Prostate gland (tissue), 2 donors: Measurements from ENCODE around the gene CCDC92B. TPM values are rescaled to one million over a fixed set of nuclear protein-coding genes. Genes with fewer than 3 reads are reported as not detected.

Experiments used
- DNase-seq: peaks from one replicate; pipeline ENCODE4 v3.0.0-alpha.2; 2019; ENCODE audit warnings: low spot score
- H3K27ac ChIP-seq, 2 donors: fragments of 200-600 bp; sonication (generic); 2 replicates each; pipeline ENCODE4 v1.5.1; 2017 to 2019
- H3K27me3 ChIP-seq: fragments of 200-600 bp; sonication (generic); replicated peaks from 2 replicates; pipeline ENCODE4 v1.5.1; 2019; ENCODE audit not compliant: insufficient read depth
- H3K36me3 ChIP-seq, 2 donors: fragments of 200-600 bp; sonication (generic); 1 replicate in 1 of 2; 2 replicates in 1 of 2; pipeline versions ENCODE4 v1.5.1 to v1.8.1; 2017 to 2019
- H3K4me1 ChIP-seq: fragments of 200-600 bp; sonication (generic); replicated peaks from 2 replicates; pipeline ENCODE4 v1.5.1; 2019
- H3K4me3 ChIP-seq, 2 donors: fragments of 200-600 bp; sonication (generic); 2 replicates each; pipeline ENCODE4 v1.5.1; 2017 to 2019
- H3K9me3 ChIP-seq: fragments of 200-600 bp; sonication (generic); 2 replicates; pipeline ENCODE4 v1.5.1; 2017
- CTCF ChIP-seq, 4 experiments: fragments of 200-600 bp in 2 of 4; fragments of 450-650 bp in 2 of 4; sonication (generic) in 2 of 4; IDR thresholded peaks; 1 replicate in 3 of 4; 2 replicates in 1 of 4; pipeline ENCODE4 v1.5.1; 2016 to 2019; ENCODE audit warnings: antibody characterized with exemption in 4 of 4, mild to moderate bottlenecking in 2 of 4, moderate library complexity in 2 of 4
- POLR2A ChIP-seq: fragments of 450-650 bp; IDR thresholded peaks from one replicate; pipeline ENCODE4 v1.6.1; 2016; ENCODE audit warnings: antibody characterized with exemption, mild to moderate bottlenecking
- POLR2AphosphoS5 ChIP-seq: sonication (generic); formaldehyde crosslinking; IDR thresholded peaks from one replicate; pipeline ENCODE4 v1.6.1; 2017; ENCODE audit warnings: antibody characterized with exemption
- WGBS: methylation state at CpG from one replicate; pipeline ENCODE4 v1.1.5; 2018; 5-methylcytosine and 5-hydroxymethylcytosine counted together
- intact Hi-C: fragments of 100-400 bp; cut with DNase I; formaldehyde crosslinking; loops from one replicate; pipeline ENCODE4 v1.14.2; 2022
- total RNA-seq, 2 donors: library from RNA; depleted of rRNA; stranded (reverse); fragments of >200 nt; gene quantifications; one replicate each; pipeline ENCODE4 v1.1.0, GENCODE V29; 2016

Gene CCDC92B
- total RNA-seq, 2 donors from 2014 or later: 1.9 TPM; not detected in 1

DNA sequence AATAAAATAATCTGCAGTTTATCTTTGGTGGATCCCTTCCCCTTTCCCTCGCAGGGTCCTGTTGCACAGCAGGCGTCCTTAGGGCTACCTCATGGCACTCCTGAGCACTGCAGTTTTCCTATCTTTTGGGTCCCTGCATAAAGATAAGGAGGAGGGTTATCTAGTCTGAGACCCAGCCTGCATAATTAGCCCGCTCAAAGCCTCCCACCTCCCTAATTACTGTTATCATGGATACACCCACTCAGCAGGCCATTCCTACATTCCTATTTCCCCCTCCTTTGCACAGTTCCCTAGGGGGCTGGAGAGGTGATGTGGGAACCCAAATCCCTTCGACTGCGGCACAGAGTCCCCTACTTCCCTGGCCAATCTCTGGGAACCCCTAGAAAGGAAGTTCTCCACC, 32.8 kb downstream of the CCDC92B start:
- Histone ChIP-seq H3K36me3 (no peaks in the 10 kb centered on the region), H3K9me3 (no peaks in the 10 kb centered on the region), H3K4me1 (no peaks in the 10 kb centered on the region), H3K27ac (no peak overlapping the region), H3K27me3 (no peaks in the 10 kb centered on the region), H3K4me3 (no peak overlapping the region)
- DNase-seq: no peak
- TF ChIP-seq POLR2A (no peak), POLR2AphosphoS5 (no peak)
- intact Hi-C loops: no loop called here
- 78% methylated on average over 5 of the region's 5 CpGs for WGBS

GRCh38 chr17:2713881-2714280, 35.6 kb downstream of the CCDC92B start:
- intact Hi-C loops: loop anchor here (5.0 kb wide), 1 partner anchor 122 kb away; the partner anchor contains the start of gene PAFAH1B1
- H3K4me1 ChIP-seq: peaks cover 14% of the 10 kb centered on the region
- H3K4me3 ChIP-seq: no peak overlapping the region
- TF ChIP-seq POLR2AphosphoS5 (no peak), CTCF (IDR thresholded peaks at IDR 0.05) (no peak), POLR2A (no peak)
- DNase-seq: no peak
- no peaks in the 10 kb centered on the region for H3K27me3 ChIP-seq
- WGBS: 90% methylated on average over 9 of the region's 9 CpGs
- H3K9me3 ChIP-seq: no peaks in the 10 kb centered on the region
- no peak overlapping the region for H3K27ac ChIP-seq
- H3K36me3 ChIP-seq: no peaks in the 10 kb centered on the region

DNA sequence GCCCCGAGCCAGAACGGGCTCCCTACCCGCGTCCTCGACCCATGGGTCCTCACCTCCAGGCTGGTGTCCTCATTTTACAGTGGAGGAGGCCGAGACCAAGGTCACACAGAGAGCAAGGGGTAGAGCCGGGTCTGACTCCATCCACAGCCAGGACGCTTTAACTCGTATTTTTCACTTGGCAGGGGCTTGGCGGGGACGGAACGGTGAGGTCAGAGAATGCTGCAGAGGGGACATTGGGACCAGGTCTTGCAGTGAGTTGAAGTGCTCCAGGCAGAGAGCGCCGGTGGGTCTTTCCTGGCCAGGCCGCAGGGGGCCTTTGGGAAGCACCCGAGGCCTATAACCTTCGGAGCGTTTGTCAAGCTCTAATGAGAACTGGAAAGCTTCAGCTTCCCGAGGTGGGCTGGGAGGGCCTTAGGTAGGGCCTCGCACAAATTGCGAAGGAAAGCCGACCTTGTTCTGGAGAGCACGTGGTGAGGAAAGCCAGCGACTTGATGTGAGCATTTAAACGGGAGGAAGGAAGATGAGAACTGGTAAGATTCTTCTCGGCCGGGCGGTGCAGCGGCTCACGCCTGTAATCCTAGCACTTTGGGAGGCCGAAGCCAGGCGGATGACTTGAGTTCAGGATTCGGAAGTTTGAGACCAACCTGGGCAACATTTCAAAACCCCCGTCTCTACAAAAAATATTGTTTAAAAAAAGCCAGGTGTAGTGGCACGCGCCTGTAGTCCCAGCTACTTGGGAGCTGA, 37.0 kb downstream of the CCDC92B start:
- Histone ChIP-seq H3K27ac (peak overlapping the region; percentile 68 to 77), H3K36me3 (no peaks in the 10 kb centered on the region), H3K9me3 (no peaks in the 10 kb centered on the region), H3K4me1 (peaks cover 24% of the 10 kb centered on the region), H3K4me3 (peak overlapping the region; percentile 71 to 83), H3K27me3 (no peaks in the 10 kb centered on the region)
- WGBS: 45% methylated on average over 36 of the region's 36 CpGs
- intact Hi-C loops: loop anchor here (5.0 kb wide), 1 partner anchor 120 kb away; the partner anchor contains the start of gene PAFAH1B1
- DNase-seq: no peak
- no peak for TF ChIP-seq POLR2A
- TF ChIP-seq CTCF (IDR thresholded peaks at IDR 0.05): no peak
- no peak for TF ChIP-seq POLR2AphosphoS5

GRCh38 chr17:2711608-2712299, 37.7 kb downstream of the CCDC92B start, which contains the start of gene CLUH:
CLUH (minus strand) TSS chr17:2711764; CDS start chr17:2711661, 103 bp downstream.
- H3K27me3 ChIP-seq: no peaks in the 10 kb centered on the region
- peak; percentile 92 for DNase-seq
- H3K9me3 ChIP-seq: no peaks in the 10 kb centered on the region
- no peaks in the 10 kb centered on the region for H3K36me3 ChIP-seq
- peak within 1 kb of the TSS; percentile 68 to 77 for H3K27ac ChIP-seq
- peaks cover 24% of the 10 kb centered on the region for H3K4me1 ChIP-seq
- H3K4me3 ChIP-seq: peak within 1 kb of the TSS; percentile 71 to 83
- intact Hi-C loops: loop anchor here (5.0 kb wide), 1 partner anchor 119 kb away; the partner anchor contains the start of gene PAFAH1B1
- TF ChIP-seq POLR2AphosphoS5: peak; percentile 99
- peak in 1 of 4 experiments; percentile 24 for TF ChIP-seq CTCF (IDR thresholded peaks at IDR 0.05)
- TF ChIP-seq POLR2A: peak; percentile 73
- WGBS: under 1% methylated on average over 56 of the region's 76 CpGs
